CD4-positive, alpha-beta T cell treated with Interleukin-10 for 1 hour (primary cell): ENCODE measurements around the gene ZNF283.

Experiments
- DNase-seq: peaks from one replicate; pipeline ENCODE4 v3.0.0-alpha.2; 2020

ZNF283 gene

GRCh38 chr19:43872547-43873336 is 45.6 kb downstream of the ZNF283 start:
- no peak for DNase-seq

GRCh38 chr19:43880483-43880882 is 53.4 kb downstream of the ZNF283 start:
- DNase-seq: no peak

GRCh38 chr19:43883864-43884263 is 56.7 kb downstream of the ZNF283 start, which contains the start of gene ZNF404:
TSS of gene ZNF404 (minus strand) at chr19:43883964.
- DNase-seq: no peak

GRCh38 chr19:43895727-43896308 is 68.7 kb downstream of the ZNF283 start:
- no peak for DNase-seq
